ENCODE data around the gene ST6GAL1. TPM values are rescaled to one million over a fixed set of nuclear protein-coding genes. Genes with fewer than 3 reads are reported as not detected.
A peak's percentile ranks its signal among the peaks of the same experiment; 100 is the strongest.

Gene ST6GAL1
- total RNA-seq, 1 donor from 2014 or later, result 5.5 TPM

DNA sequence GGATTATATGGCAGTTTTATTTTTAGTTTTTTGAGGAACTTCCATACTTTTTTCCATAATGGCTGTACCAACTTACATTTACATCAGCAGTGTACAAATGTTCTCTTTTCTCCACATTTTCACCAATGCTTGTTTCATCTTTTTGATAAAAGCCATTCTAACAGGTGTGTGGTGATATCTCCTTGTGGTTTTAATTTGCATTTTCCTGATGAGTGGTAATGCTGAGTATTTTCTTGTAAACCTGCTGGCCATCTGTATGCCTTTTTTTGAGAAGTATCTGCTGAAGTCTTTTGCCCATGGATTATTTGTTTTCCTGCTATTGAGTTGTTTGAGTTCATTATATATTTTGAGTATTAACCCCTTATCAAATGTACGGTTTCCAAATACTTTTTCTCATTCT, 158.4 kb downstream of the ST6GAL1 start:
- TF ChIP-seq, protein P1, sequence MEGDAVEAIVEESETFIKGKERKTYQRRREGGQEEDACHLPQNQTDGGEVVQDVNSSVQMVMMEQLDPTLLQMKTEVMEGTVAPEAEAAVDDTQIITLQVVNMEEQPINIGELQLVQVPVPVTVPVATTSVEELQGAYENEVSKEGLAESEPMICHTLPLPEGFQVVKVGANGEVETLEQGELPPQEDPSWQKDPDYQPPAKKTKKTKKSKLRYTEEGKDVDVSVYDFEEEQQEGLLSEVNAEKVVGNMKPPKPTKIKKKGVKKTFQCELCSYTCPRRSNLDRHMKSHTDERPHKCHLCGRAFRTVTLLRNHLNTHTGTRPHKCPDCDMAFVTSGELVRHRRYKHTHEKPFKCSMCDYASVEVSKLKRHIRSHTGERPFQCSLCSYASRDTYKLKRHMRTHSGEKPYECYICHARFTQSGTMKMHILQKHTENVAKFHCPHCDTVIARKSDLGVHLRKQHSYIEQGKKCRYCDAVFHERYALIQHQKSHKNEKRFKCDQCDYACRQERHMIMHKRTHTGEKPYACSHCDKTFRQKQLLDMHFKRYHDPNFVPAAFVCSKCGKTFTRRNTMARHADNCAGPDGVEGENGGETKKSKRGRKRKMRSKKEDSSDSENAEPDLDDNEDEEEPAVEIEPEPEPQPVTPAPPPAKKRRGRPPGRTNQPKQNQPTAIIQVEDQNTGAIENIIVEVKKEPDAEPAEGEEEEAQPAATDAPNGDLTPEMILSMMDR (IDR thresholded peaks at IDR 0.05; ENCODE audit: insufficient read depth, low read length, severe bottlenecking), result no peak
- FAIRE-seq, result no peak
- H3K4me3 ChIP-seq (ENCODE audit: low read depth, low read length), result no peak overlapping the region
- H3K36me3 ChIP-seq (ENCODE audit: control insufficient read depth, insufficient read depth, low read length), result no peaks in the 10 kb centered on the region
- DNase-seq (ENCODE audit: low read depth), result no peak
- no peaks in the 10 kb centered on the region for H3K27me3 ChIP-seq (ENCODE audit: control insufficient read depth, insufficient read depth, low read length)

DNA sequence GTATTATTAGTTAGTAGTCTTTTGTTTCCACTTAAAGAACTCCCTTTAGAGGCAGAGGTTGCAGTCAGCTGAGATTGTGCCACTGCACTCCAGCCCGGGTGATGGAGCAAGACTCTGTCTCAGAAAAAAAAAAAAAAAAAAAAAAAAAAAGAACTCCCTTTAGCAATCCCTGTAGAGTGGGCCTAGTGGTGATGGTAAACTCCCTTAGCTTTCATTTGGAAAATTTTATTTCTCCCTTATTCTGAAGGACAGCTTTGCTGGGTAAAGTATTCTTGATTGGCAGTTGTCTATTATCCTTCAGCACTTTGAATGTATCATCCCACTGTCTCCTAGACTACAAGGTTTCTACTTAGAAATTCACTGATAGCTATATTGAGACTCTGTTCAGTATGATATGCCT, 163.0 kb downstream of the ST6GAL1 start:
- Histone ChIP-seq H3K27me3 (ENCODE audit: control insufficient read depth, insufficient read depth, low read length) (no peaks in the 10 kb centered on the region), H3K36me3 (ENCODE audit: control insufficient read depth, insufficient read depth, low read length) (no peaks in the 10 kb centered on the region), H3K4me3 (ENCODE audit: low read depth, low read length) (no peak overlapping the region)
- no peak for DNase-seq (ENCODE audit: low read depth)
- TF ChIP-seq, protein P1 (IDR thresholded peaks at IDR 0.05; ENCODE audit: insufficient read depth, low read length, severe bottlenecking), result no peak
- FAIRE-seq, result no peak

DNA sequence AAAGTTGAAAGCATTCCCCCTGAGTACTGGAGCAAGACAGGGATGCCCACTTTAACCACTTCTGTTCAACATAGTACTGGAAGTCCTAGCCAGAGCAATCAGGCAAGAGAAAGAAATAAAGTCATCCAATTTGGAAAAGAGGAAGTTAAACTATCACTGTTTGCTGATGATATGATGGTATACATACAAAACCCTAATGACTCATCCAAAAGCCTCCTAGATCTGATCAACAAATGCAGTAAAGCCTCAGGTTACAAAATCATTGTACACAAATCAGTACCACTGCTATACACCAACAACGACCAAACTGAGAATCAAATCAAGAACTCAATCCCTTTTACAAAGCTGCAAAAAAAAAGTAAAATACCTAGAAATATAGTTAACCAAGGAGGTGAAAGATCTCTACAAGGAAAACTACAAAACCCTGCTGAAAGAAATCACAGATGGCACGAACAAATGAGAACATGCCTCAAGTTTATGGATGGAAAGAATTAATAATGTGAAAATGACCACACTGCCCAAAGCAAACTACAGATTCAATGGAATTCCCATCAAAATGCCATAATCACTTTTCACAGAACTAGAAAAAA, 168.7 kb downstream of the ST6GAL1 start:
- FAIRE-seq (no peak), DNase-seq (ENCODE audit: low read depth) (peak; percentile 59)
- TF ChIP-seq, protein P1 (IDR thresholded peaks at IDR 0.05; ENCODE audit: insufficient read depth, low read length, severe bottlenecking), result no peak
- Histone ChIP-seq H3K4me3 (ENCODE audit: low read depth, low read length) (no peak overlapping the region), H3K36me3 (ENCODE audit: control insufficient read depth, insufficient read depth, low read length) (no peaks in the 10 kb centered on the region), H3K27me3 (ENCODE audit: control insufficient read depth, insufficient read depth, low read length) (no peaks in the 10 kb centered on the region)

DNA sequence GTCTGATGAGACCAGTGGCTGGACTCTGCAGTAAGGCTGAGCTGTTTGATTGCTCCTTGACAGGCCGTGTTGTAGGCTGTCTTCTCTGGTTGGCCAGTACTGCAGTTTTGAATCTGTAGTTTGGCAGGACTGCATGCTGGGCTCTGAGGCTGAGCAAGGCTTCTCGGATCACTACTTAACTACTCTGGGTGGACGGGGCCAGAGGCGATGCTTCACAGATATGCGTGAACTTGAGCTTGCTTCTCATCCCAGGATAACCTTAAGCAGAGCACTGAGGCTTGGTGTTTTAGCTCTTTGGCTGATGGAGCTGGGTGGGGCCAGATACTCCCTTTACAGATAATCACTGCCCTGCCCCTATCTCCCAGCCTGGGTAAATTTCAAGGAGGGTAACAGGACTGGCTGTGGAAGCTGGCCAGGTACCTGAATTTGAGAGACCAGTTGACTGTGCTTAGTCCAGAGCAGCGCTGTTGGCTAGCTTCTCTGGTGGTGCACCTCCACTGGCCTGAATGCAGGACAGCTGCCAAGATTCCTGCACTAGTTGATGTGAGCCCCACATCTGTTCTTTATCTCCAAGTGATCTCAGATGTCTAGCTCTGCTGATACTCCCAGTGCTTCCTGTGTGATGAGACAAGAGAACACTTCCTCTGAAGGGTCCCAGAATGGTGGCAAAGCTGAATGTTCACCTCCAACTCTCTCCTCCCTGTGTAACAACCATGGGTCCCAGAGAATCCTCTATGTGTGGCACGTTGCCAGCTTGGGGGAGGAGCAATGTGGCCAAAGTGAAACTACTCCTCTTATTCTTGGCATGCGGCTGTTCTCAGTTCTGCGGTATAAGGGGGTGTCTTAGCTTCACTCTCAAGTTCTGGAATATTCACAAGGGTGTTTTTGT, 171.1 kb downstream of the ST6GAL1 start:
- H3K4me3 ChIP-seq (ENCODE audit: low read depth, low read length), result no peak overlapping the region
- no peaks in the 10 kb centered on the region for H3K27me3 ChIP-seq (ENCODE audit: control insufficient read depth, insufficient read depth, low read length)
- FAIRE-seq (no peak), DNase-seq (ENCODE audit: low read depth) (peak; percentile 14)
- TF ChIP-seq, protein P1 (IDR thresholded peaks at IDR 0.05; ENCODE audit: insufficient read depth, low read length, severe bottlenecking), result no peak
- no peaks in the 10 kb centered on the region for H3K36me3 ChIP-seq (ENCODE audit: control insufficient read depth, insufficient read depth, low read length)

DNA sequence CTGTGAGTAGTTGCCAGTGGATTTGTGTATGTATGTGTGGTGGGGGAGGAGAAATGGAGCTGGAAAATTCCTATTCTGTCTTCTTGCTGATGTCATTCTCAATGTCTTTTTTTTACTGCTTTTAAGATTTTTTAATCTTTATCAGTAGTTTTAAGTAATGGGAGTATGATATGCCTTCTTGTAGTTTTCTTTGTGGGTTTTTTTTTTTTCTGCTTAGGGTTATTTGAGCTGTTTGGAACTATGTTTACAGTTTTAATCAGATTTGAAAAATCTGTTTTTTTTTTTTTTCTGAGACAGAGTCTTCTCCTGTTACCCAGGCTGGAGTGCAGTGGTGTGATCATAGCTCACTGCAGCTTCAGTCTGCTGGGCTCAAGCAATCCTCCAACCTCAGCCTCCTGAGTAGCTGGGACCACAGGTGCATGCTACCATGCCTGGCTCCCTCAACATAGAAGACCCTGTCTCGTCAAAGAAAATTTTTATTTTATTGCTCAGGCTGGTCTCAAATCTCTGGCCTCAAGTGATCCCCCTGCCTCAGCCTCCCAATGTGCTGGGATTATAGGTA, 171.8 kb downstream of the ST6GAL1 start:
- no peaks in the 10 kb centered on the region for H3K27me3 ChIP-seq (ENCODE audit: control insufficient read depth, insufficient read depth, low read length)
- H3K36me3 ChIP-seq (ENCODE audit: control insufficient read depth, insufficient read depth, low read length), result no peaks in the 10 kb centered on the region
- FAIRE-seq, result no peak
- TF ChIP-seq, protein P1 (IDR thresholded peaks at IDR 0.05; ENCODE audit: insufficient read depth, low read length, severe bottlenecking), result no peak
- no peak for DNase-seq (ENCODE audit: low read depth)
- H3K4me3 ChIP-seq (ENCODE audit: low read depth, low read length), result no peak overlapping the region

All from bronchial epithelial cell (primary cell).